ENCODE results near the gene BIN2. TPM values are rescaled to one million over a fixed set of nuclear protein-coding genes. Genes with fewer than 3 reads are reported as not detected.

Gene BIN2
- total and polyA plus RNA-seq, 9 of the 15 experiments (the other 6 are each of a cell fraction or from before 2014, with no cell fraction given), result 0.04 to 0.39 (median 0.25) TPM; not detected in 1

DNA sequence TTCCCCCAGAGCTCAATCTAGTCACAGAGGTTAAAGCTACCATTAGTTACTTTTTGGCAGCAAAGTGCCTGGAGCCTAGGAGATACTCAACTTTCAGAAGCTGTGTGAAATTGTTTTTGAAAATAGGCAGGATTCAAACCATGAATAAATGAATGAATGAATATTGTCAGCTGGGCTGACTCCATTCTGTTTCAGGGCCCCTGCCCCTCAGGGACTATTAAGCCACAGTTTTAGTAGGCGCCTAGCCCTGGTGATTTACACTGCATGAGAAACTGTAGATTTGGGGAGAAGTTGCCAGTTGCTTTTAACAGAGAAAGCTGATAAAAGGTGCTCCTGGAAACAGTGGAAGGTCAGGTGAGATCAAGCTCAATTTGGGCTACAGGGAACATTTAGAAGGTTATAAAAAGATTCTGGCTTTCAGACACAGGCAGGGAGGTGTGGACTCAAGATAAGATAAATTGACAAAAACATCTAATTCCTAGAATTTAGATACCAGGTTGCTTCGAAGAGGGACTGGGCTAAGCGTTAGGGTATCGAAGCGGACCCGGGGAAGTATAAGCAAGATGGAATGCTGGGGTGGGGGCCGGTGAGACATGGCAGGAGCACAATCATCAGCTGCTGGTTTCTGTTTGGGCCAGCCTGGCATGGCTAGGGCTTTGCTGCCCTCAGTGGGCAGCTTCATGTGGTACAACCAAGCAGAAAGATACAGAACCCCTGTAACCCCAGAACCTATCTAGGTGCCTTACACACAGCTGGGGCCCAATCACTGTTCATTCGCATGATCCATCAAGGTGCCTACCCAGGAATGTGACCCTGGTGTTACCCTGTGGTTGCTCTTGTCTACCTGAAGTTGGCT is 37.4 kb upstream of the BIN2 start (continued):
- TF ChIP-seq YY1 (IDR thresholded peaks at IDR 0.05; ENCODE audit: borderline replicate concordance in 1 of 3, control insufficient read depth in 1 of 3, extremely low read depth in 1 of 3, insufficient read depth in 3 of 3, insufficient read length in 1 of 3, insufficient replicate concordance in 2 of 3, low read depth in 1 of 3, low read length in 2 of 3), result no peak

DNA sequence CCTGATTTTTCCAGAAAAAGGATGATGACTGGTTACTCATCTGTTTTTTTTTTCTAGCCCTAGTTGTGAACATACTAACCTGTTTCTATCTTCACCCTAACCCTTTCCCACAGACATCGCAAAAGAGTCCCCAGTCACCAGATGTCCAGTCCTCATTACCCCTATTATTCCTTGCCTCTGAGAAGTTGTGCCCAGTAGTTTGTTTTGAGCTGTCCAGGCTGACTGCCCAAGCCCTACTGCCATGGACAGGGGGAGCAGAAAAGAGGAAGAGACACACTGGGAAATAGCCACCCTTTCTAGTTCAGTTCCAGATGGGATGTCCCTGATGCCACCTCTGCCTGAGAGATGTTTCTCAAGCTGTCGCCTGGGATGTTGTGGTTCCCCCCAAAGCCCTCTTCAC is 36.3 kb upstream of the BIN2 start:
- H3K4me3 ChIP-seq, result no peak overlapping the region
- no peaks in the 10 kb centered on the region for H4K20me1 ChIP-seq (replicated peaks; ENCODE audit: control insufficient read depth, insufficient read depth, low read length)
- ChIA-PET POLR2A (interaction anchor here (0.7 kb wide), 2 partner anchors 9 to 131 kb away, joined by 3 read pairs; no protein-coding TSS in a partner anchor), CTCF (ENCODE audit: low intra/inter-chr PET ratio) (no interaction called here)
- 78% methylated on average over 2 of the region's 2 CpGs for WGBS (ENCODE audit: insufficient coverage, low coverage, missing lambda C conversion rate)
- BruUV-seq (replicated peaks), result no TSS peak
- H3K36me3 ChIP-seq (ENCODE audit: control insufficient read depth, insufficient read depth, low read length), result no peaks in the 10 kb centered on the region
- in situ Hi-C loops (cut with MboI), result no loop called here
- peaks cover 22 to 26% of the 10 kb centered on the region in 2 experiments for H3K4me1 ChIP-seq (replicated peaks in 1 of 2; ENCODE audit: control insufficient read depth in 2 of 2, insufficient read depth in 2 of 2, low read length in 2 of 2)
- no peaks in the 10 kb centered on the region for H3K9me3 ChIP-seq (replicated peaks; ENCODE audit: control insufficient read depth, insufficient read depth, low read depth, low read length)
- H2AFZ ChIP-seq (ENCODE audit: low read depth, low read length), result no peak overlapping the region
- no peak overlapping the region for H3K27ac ChIP-seq (ENCODE audit: extremely low read depth, low read depth, low read length)
- H3K79me2 ChIP-seq (ENCODE audit: control insufficient read depth, insufficient read depth, low read length), result no peaks in the 10 kb centered on the region
- FAIRE-seq, result no peak
- TF ChIP-seq, protein P1, sequence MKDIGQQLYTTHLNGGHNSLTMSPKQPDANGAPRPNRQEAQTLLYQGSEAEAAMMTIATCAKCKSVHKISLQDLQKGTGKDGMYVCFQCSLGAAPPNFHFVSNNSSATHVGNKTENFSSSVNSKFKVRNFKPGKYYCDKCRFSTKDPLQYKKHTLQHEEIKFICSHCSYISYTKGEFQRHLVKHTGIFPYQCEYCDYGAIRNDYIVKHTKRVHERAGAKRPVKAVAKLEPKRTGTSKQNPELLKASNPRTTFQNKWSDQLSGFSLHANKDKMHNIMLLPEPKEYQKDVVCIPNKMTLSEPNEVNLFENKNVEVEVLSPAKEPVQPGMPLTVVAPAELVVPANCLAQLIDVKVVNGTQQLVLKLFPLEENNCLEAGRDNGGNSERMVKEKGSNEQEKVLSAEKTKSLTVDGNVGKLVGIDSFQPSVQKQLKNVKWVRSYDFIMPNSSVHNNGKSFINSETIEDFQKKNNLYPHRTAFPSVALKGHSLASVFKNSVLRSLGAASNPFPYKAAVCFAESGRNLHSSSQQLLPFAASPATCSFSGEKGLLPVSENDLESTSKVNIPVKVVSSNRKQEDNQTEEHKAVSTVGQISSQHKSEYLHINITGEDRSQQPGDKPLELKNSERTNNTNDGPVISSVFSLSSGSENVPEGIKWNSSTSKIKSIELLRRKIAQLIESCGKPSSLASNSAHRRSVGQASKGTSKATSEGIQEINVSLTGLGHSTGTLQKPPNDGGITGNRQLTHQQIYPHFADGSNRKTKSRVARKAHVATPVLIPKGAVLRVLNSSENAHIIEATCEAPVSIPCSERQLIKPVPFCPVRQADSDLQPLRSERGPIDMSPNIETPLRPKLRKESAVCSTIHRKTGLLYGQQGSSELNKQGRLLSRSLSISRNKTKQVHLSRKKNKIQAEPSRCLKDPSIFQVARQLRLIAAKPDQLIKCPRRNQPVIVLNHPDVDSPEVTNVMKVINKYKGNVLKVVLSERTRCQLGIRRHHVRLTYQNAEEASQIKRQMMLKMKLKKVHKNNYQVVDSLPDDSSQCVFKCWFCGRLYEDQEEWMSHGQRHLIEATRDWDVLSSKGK (CRISPR knock-in tag; IDR thresholded peaks at IDR 0.05), result no peak
- TF ChIP-seq ZBTB8A (IDR thresholded peaks at IDR 0.05; ENCODE audit: partially characterized antibody), result no peak
- no peak for TF ChIP-seq PTTG1 (tag; IDR thresholded peaks at IDR 0.05; ENCODE audit: low read depth)
- peak; percentile 26; the same call in 1 of the 2 replicates for TF ChIP-seq SPI1 (IDR thresholded peaks at IDR 0.05; ENCODE audit: borderline replicate concordance, low read depth, low read length)
- TF ChIP-seq, protein P2, sequence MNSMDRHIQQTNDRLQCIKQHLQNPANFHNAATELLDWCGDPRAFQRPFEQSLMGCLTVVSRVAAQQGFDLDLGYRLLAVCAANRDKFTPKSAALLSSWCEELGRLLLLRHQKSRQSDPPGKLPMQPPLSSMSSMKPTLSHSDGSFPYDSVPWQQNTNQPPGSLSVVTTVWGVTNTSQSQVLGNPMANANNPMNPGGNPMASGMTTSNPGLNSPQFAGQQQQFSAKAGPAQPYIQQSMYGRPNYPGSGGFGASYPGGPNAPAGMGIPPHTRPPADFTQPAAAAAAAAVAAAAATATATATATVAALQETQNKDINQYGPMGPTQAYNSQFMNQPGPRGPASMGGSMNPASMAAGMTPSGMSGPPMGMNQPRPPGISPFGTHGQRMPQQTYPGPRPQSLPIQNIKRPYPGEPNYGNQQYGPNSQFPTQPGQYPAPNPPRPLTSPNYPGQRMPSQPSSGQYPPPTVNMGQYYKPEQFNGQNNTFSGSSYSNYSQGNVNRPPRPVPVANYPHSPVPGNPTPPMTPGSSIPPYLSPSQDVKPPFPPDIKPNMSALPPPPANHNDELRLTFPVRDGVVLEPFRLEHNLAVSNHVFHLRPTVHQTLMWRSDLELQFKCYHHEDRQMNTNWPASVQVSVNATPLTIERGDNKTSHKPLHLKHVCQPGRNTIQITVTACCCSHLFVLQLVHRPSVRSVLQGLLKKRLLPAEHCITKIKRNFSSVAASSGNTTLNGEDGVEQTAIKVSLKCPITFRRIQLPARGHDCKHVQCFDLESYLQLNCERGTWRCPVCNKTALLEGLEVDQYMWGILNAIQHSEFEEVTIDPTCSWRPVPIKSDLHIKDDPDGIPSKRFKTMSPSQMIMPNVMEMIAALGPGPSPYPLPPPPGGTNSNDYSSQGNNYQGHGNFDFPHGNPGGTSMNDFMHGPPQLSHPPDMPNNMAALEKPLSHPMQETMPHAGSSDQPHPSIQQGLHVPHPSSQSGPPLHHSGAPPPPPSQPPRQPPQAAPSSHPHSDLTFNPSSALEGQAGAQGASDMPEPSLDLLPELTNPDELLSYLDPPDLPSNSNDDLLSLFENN (IDR thresholded peaks at IDR 0.05; ENCODE audit: low read depth in 2 of 2, low read length in 2 of 2), result no peak
- no peak for TF ChIP-seq ZNF561 (CRISPR knock-in tag; conservative IDR thresholded peaks at IDR 0.05)
- intact Hi-C loops (cut with micrococcal nuclease), result no loop called here
- H3K27me3 ChIP-seq (ENCODE audit: control insufficient read depth in 2 of 2, insufficient read depth in 2 of 2, low read length in 2 of 2), result no peaks in the 10 kb centered on the region
- ATAC-seq, result no peak
- DNase-seq (ENCODE audit: extremely low read depth in 1 of 4, low spot score in 3 of 4), result no peak
- no peaks in the 10 kb centered on the region for H3K9me1 ChIP-seq (ENCODE audit: control insufficient read depth, insufficient read depth, low read length)
- H3K4me2 ChIP-seq (ENCODE audit: insufficient read depth, low read length), result no peak overlapping the region
- no peak overlapping the region for H3K9ac ChIP-seq (ENCODE audit: insufficient read depth in 1 of 2, low read depth in 2 of 2, low read length in 2 of 2)

All from K562 (cell line).